Measurements from ENCODE around the gene DHRS13.
"Not testable (repeated sequence)": the region's sequence is repeated elsewhere in the genome, so short reads cannot be mapped to it uniquely, and the experiment has no call there.

Gene DHRS13

DNA sequence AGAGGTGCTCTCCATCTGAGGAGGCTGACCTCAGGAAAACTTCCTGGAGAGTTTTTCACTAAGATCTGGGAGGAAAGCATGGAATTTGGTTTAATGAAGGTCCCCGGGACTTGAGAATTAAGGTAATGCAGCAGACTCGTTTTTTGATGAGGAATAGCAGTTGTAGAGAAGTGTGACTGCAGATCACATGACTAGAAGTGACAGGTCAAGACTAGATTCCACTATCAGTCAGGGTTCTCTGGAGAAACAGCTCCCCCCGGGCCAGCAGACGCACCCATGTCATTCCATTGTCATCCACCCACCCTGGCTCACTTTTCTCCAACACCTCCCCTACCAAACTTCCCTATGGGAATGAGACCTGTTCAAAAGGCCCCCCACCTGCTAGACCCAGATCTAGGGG is 1.9 kb upstream of the DHRS13 start:
- DNase-seq (ENCODE audit: extremely low read depth in 1 of 2, low read depth in 1 of 2), result no peak

DNA sequence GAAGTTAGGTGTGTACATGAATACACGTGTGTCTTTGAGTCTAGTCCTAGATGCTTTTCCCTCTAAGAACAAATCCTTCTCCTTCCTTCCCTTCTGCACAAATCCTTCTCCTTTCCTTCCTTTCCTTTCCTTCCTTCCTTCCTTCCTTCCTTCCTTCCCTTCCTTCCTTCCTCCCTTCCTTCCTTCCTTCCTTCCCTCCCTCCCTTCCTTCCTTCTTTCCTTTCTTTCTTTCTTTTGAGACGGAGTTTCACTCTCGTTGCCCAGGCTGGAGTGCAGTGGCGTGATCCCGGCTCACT is 615 bp upstream of the DHRS13 start:
- DNase-seq (ENCODE audit: extremely low read depth in 1 of 2, low read depth in 1 of 2), result not testable (repeated sequence)

DNA sequence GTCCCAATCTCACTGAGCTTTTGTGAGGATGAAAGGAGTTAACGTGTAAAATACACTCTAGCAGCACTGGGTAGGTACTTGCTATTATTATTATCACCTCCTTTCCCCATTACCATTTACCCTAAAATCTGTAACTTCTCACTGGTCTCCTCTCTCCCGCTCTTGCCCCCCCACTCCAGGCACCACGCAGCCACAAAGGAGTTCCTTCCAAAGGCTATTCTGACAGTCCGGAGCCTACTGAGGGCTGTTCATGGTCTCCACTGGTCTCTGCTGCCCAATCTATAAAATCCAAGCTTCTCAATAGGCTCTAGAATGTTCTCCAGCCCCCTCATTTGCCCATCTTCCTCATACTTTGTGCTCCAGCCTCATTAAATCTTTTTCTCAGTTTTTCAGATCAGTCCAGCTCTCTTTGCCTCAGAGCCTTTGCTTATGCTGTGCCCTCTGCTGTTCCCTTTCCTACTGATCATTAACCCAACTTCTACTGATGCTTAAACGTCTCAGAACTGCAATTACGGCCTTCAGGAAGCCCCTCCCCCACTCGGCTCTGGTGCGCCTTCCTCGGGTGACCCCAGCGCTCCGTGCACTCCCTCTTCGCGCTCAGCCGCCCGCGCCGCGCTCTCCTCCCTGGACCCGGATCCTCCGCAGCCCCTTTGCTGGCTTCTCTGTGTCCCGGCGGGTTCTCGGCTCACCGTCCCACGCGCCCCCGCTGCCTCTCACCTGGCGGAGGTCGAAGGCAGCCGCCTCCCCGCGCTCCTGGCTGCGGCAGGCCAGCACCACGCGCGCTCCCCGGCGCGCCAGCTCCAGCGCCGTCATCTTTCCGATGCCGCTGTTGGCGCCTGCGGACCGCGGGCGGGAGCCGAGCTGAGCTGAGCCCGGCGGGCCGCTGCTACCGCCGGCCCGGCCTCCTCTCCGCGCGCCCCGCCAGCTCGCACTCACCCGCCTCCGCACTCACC is 737 bp downstream of the DHRS13 start:
- DNase-seq (ENCODE audit: extremely low read depth in 1 of 2, low read depth in 1 of 2), result peak in 1 of 2 donors; percentile 24

DNA sequence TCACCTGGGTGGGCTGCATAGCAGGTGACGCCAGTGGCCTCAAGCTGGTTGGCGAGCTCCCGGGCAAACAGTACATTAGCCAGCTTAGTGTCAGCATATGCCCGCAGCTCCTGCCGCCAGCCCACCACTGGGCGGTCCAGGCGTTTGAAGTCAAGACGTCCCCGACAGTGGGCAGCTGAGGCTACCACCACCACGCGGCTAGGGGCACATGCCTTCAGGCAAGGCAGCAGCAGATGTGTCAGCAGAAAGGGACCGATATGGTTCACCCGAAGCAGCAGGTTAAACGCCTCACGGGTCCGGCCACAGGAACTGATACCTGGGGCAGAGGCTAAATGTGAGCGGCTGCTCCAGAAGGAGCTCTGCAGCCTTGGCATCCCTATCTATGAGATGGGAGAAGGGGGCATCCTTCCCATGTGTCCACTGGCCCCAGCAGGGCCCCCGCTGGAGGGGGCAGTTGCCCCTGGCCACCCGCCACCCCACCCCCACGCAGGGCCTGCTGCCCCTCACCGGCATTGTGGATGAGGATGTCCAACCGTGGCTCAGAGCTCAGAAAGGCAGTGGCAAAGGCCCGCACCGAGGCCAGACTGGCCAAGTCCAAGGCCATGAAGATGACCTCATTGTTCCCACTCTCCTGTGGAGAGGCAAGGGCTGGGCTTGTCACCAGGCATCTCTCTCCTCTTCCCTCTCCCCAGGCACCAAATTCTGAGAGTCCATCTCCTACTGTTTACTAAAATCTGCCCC is 1.7 kb downstream of the DHRS13 start:
- no peak for DNase-seq (ENCODE audit: extremely low read depth in 1 of 2, low read depth in 1 of 2)

DNA sequence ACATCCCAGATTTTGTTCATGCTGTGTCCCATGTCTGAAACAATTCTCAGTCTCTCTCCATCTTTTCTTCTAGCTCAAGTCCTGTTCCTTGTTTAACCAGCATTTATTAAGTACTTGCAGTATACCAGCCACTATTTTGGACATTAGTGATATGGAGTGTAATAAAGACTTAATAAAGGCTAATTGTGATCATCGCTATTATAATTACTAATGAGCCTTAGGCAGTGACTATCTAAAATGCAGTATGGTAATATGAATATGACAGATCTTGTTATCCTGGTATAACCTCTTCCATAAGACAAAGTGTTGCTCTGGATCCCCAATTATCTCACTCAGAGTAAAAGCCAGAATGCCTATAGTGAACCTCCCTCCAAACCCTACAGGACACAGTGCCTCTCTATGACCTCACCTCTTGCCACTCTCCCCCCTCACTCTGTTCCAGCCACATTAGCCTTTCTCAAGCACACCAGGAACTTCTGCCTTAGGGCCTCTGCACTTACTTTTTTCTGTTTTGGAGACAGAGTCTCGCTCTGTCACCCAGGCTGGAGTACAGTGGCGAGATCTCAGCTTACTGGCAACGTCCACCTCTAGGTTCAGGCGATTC is 3.6 kb downstream of the DHRS13 start:
- DNase-seq (ENCODE audit: extremely low read depth in 1 of 2, low read depth in 1 of 2), result no peak

DNA sequence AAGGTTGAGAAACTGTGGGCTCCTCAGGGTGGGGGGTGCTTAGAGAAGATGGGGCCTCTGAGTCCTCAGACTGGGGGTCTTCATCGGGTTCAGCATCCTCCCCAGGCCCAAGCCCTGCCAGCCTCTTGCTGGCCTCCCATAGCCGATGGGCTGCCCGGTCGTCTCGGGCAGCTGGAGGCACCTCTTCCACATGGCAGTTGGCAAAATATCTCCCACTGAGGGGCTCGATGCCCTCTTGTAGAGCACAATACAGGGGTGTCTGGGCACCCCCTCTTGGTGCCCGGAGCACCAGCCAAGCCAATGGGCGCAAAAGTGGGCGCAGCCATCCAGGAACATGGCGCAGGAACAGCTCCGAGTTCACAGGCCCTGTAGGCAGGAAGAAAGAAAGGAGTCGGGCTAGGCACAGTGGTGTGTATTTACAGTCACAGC is 4.3 kb downstream of the DHRS13 start:
- DNase-seq (ENCODE audit: extremely low read depth in 1 of 2, low read depth in 1 of 2), result no peak

DNA sequence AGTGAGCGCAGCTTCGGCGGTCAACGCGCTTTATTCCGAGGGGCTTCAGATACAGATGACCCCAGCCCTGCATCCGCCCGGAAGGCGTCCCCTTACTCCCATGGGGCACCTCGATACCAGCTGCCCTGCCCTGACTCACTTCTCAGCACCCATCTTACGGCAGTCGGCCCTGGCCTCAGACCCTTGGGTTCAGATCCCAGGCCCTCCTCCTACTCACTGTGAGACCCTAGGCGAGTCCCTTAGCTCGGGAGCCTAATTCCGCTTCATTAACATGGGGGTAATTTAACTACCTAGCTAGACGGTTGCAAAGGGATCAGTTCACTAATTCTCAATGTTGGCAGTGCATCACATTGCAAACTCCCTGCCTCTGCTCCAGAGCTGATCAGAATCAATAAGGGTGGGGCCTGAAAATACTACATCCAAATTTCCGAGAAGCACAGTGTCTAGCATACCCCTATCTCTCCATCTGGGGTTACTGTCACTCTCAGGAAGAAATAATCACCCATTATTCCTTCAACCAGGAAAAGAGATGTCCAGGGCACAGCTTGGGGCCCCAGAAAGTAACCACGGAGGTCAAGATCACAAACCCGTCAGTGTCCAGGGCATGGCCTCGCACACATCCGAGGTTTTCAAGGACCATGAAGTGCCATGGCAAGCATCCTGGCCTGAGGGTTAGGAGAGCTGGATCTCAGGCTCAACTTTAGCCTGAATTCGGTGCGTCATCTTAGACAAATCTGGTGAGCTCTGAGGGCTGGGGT is 4.9 kb downstream of the DHRS13 start:
- DNase-seq (ENCODE audit: extremely low read depth in 1 of 2, low read depth in 1 of 2), result no peak

DNA sequence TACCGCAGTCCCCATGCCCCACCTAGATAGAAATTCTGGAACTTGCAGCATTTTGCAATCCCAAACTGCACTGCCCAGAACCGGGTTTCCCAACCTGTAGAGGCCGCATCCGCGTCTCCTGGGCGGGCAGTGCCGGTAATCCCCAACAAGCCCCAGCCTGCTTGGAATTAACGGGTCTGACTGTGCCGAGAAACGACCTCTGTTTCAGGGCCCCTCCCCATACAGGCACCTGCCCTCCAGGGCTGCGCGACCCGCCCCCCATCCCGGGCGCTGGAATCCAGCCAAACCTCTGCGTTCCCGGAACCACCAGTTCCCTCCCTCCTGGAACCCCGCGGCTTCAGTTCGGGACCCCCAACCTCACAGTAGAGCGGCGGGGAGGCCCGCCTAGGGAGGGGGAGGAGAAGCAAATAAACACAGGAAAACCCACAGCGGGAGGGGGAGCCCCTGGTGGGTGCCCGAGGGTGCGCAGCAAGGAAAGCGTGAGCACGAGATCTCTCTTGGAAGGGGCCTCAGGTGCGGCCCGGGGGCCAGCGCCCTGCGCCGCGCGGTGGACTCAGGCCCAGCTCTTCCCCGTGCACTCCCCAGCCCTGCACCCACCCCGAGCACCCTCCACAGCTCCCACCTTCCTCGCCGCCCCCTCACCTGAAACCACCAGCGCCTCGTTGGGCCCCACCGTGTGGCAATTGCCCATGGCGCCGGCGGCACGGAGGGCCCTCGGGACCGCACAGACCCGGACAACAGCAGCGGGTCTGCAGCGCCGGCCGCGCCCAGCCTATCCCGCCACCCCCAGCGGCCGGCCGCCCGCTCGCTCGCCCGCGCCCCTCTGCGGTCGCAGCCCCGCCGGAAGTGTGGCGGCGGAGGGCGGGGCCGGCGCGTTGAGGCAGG is 5.8 kb downstream of the DHRS13 start, which contains the start of gene FLOT2:
TSS of gene FLOT2 (minus strand) at position 850 of the 885 bp plus-strand sequence. CDS start at position 691, 159 bp downstream.
- DNase-seq (ENCODE audit: extremely low read depth in 1 of 2, low read depth in 1 of 2), result peak in 1 of 2 donors; percentile 45

DNA sequence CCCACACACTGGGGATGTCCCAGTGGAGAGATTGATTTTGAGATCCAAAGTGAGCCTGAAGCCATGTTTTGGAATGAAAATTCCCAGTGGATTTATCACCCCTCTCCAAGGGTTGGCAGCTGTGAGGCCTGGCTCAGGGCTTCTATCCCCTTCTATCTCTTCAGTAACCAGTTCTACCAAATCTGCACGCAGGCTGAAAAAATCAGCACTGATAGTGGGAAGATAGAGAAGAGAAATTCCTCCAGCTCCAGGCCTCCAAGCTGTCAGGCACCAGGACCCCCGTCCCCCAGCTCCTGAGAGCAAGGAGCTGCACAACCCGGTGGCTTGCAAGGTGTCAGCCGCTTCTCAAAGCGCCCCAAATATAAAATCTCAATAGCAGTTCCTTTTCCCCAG is 6.4 kb downstream of the DHRS13 start:
- no peak for DNase-seq (ENCODE audit: extremely low read depth in 1 of 2, low read depth in 1 of 2)

DNA sequence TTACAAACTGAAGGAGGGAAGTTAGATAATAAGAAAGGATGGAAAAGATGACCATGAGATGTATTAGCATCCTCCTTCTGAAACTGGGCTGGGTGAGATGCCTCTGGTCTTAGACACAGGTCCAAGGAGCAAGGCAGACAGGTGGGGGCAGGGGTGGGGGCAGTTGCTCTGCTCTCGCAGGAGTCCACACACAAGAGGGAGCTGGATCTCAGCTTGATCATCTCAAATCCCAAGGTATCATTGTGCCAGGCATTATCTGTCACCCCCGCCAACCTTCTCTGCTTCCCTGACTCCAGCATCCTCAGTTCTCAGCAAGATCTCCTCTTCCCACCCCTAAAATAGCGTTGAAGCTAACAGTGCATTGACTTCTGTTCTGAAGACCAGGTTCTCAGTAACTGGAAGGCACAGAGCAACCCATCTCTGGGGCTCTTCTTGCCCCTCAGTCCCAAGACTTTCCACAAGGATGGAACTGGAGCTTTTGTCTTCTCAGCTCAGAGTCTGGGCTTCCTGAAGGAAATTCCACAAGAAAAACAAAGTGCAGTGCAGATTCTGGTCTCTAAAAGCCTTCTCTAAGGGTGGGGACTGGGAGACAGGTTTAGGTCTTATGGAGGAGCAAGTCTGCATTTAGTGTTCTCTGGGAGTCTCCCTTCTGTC is 7.0 kb downstream of the DHRS13 start:
- DNase-seq (ENCODE audit: extremely low read depth in 1 of 2, low read depth in 1 of 2), result no peak

DNA sequence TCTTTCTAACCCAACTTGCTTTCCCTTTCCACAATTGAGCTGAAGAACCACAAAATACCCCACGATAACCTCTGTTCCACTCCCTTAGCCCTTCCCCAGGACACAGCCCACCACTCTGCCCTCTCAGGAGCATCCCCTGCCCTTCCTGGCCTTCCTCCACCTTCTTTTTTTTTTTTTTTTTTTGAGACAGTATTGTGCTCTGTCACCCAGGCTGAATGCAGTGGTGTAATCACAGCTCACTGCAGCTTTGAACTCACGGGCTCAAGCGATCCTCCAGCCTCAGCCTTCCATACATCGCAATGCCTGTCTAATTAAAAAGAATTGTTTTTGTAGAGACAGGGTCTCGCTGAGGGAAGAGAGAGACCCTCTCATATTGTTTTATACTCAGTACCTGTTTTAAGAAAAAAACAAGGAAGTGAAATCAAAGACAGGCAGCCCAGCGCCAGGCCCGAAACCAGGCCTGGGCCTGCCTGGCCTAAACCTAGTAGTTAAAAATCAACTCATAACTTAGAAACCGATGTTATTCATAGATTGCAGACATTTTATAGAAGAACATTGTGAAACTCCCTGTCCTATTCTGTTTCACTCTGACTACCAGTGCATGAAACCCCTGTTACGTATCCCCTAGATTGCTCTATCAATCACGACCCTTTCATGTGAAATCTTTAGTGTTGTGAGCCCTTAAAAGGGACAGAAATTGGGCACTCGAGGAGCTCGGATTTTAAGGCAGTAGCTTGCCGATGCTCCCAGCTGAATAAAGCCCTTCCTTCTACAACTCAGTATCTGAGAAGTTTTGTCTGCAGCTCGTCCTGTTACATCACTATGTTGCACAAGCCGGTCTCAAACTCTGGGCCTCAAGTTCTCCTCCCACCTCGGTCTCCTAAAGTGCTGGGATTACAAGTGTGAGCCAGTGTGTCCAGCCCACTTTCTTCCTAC is 9.4 kb downstream of the DHRS13 start:
- not testable (repeated sequence) for DNase-seq (ENCODE audit: extremely low read depth in 1 of 2, low read depth in 1 of 2)

DNA sequence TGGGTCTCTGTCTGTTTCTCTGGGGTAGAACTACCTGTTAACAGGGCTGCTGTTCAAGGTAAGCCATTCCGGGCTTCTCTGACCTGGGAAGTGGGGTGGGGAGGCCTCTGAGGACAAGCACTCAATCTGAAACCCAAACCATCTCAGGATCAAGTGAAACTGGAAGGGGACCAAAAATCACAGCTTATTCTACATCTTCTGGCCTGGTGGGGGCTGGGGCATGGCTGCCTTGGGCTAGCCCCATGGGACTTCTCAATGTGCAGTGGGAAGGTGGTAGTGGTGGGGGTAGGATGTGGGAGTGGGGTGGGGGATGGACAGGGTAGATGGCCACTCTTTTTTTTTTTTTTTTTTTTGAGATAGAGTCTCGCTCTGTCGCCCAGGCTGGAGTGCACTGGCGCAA is 10.9 kb downstream of the DHRS13 start:
- no peak for DNase-seq (ENCODE audit: extremely low read depth in 1 of 2, low read depth in 1 of 2)

DNA sequence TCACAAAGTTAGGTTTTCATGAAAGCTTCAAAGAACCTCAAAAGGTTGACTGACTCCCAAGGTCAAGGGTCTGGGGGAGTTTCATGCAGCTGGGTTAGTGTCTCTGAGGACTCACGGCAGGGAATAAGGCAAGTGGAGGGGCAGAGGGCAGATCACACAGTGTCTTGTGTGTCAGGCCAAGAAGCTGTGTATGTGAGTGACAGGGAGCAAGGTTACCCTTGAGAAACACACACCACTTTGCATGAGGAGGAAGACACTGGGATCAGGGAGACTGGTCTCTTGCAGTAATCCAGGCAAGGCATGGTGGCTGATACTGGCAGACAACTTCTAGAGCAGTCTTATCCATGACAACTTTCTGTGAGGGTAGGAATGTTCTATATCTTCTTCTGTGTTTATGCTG is 11.7 kb downstream of the DHRS13 start:
- no peak for DNase-seq (ENCODE audit: extremely low read depth in 1 of 2, low read depth in 1 of 2)

DNA sequence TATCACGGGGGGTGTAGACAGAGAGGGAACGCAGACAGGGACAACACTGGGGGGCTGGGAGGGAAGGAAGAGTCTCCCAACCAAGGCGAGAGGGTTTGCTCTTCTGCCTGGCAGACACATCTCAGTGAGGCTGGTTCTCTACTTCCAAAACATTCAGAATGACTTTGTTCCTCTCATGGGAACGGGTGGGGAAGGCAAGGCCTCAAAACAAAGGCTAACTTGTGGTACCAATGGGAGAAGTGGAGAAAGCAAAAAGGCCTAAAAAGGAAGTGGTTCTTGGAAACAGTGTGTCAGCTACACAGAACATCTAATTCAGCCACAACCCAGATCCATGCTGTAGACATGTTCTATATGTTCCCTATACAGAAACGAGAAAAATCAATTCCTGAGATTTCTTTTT is 12.9 kb downstream of the DHRS13 start:
- no peak for DNase-seq (ENCODE audit: extremely low read depth in 1 of 2, low read depth in 1 of 2)

DNA sequence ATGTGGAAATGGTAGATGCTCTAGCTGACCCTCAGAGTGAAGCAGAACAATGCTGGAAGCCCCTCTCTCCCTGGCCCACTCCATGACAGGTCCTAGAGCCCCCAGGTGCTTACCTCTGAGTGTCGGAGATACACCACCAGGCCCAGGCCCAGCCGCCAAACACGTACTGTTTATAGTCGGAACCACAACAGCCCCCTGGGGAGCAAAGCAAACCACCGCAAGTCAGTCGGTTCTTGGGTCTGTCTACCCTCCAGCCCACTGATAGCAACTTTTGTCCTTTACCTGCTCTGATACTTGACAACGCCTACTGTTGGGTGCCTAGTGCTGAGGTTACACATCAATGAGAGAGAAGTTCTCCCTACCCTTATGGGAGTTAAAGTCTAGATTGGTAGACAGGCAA is 14.0 kb downstream of the DHRS13 start:
- DNase-seq (ENCODE audit: extremely low read depth in 1 of 2, low read depth in 1 of 2), result no peak

DNA sequence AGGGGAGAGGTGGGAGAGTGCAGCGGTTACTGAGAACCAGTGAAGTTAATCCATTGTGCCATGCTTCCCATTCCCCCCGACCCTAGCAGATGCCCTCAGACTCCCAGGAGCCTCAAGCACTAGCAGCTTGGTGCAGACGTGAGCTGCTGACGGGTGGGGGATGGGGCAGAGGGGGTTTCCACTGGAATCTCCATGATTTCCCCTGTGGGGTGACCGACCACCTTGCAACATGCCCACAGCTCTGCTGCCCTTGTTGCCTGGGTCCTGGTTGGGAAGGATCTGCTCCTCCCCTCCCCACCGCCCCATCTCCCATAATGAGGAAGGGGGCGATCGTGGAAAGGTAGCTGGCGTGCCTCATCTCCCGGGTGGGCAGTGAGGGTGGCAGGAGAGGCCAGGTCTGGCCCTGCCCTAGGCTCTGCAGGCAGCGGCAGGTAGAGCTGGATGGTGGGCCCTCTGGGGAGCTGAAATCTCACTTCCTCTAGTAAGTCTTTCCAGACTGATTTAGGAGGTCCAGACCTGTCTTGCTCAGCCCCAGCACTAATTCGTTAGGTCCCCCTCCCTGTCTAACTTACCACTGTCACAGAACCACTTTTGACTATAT is 14.9 kb downstream of the DHRS13 start:
- DNase-seq (ENCODE audit: extremely low read depth in 1 of 2, low read depth in 1 of 2), result no peak

DNA sequence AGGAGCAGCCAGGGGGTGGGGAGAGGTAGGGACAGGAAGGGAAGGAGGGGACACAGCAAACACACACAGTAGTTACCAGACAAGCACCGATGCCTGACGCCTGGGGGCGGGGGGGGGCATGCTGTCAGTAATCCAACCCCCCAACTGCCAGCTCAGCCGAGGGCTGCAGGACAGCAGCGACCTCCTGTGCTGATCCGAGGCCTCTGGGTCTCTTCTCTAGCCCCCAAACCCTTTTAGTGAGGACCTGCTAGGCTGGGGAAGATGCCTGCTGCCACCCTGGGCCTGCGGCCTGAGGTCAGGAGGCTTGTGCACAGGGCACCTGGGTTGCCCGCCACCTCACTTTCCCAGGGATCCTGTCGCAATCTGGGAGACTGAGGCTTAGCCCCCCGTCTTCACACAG is 16.9 kb downstream of the DHRS13 start:
- DNase-seq (ENCODE audit: extremely low read depth in 1 of 2, low read depth in 1 of 2), result no peak

DNA sequence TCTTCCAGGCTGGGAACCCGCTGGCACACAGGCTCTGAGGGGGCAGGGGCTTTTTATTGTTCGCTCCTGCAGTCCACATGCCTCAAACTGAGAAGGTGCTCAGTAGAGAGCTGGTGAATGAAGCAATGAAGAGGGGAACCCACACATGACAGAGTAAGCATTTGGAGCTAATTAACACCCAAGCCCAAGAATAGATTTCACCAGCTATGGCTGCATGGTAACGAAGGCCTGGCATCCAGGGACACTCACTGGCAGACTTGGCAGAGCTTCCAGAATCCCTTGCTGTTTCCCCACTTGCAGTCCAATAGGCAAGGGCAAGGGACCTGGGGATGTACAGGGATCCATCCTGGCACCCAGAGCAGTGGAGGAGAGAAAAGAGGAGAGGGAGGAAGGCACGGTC is 17.5 kb downstream of the DHRS13 start:
- no peak for DNase-seq (ENCODE audit: extremely low read depth in 1 of 2, low read depth in 1 of 2)
